Naive B cell (primary cell): ENCODE measurements around the gene FUCA1. TPM values are rescaled to one million over a fixed set of nuclear protein-coding genes. Genes with fewer than 3 reads are reported as not detected.

Source experiments
- polyA plus RNA-seq, 6 donors: library from polyadenylated mRNA; unstranded; fragments of 300-500 nt; fragmentation: Illumina TruSeq; gene quantifications; one replicate each; pipeline ENCODE4 v1.2.3, GENCODE V29; 2021; ENCODE audit warnings: low read depth in 6 of 6

FUCA1 gene
- polyA plus RNA-seq, 6 donors from 2014 or later: 3.2 to 9.6 (median 7.2) TPM

Other genes with a start within 250 kb of the FUCA1 start
- 1,000 to 10,000 TPM; 1,123 to 1,541 (median 1,429) TPM for gene RPL11, start 176.5 kb downstream of the FUCA1 start, polyA plus RNA-seq
- gene ELOA, start 124.8 kb downstream of the FUCA1 start, polyA plus RNA-seq: 10 to 100 TPM; 15.5 to 74.6 (median 46.1) TPM
- gene PITHD1, start 89.9 kb downstream of the FUCA1 start, polyA plus RNA-seq: 100 to 1,000 TPM in 2 of 6 donors, 10 to 100 TPM in 4; 64.4 to 110 (median 89.0) TPM
- gene LYPLA2, start 77.1 kb downstream of the FUCA1 start, polyA plus RNA-seq: 10 to 100 TPM; 45.3 to 77.4 (median 67.3) TPM
- gene GALE, start 67.5 kb downstream of the FUCA1 start, polyA plus RNA-seq: 1 to 10 TPM in 5 of 6 donors, not detected in 1; 3.8 to 7.9 (median 4.3) TPM
- gene HMGCL, start 42.9 kb downstream of the FUCA1 start, polyA plus RNA-seq: 10 to 100 TPM; 16.0 to 42.2 (median 27.7) TPM
- 10 to 100 TPM; 28.7 to 66.0 (median 47.1) TPM for gene CNR2, start 45.1 kb upstream of the FUCA1 start, polyA plus RNA-seq
- gene PNRC2, start 91.5 kb upstream of the FUCA1 start, polyA plus RNA-seq: 100 to 1,000 TPM; 152 to 189 (median 174) TPM
- gene SRSF10, start 112.0 kb upstream of the FUCA1 start, polyA plus RNA-seq: 100 to 1,000 TPM; 105 to 167 (median 146) TPM
- not detected for gene MYOM3, start 243.8 kb upstream of the FUCA1 start, polyA plus RNA-seq